WERI-Rb-1 (cell line): ENCODE results near the gene ABCG8.

Experiments used
- DNase-seq: peaks from one replicate; pipeline ENCODE4 v3.0.0-alpha.2; 2020
- H3K27ac ChIP-seq: fragments of 250-450 bp; sonication (Bioruptor Pico); 2 replicates; pipeline ENCODE4 v1.5.1; 2020; ENCODE audit warnings: mild to moderate bottlenecking, moderate library complexity
- H3K27me3 ChIP-seq: fragments of 250-450 bp; sonication (Bioruptor Pico); 2 replicates; pipeline ENCODE4 v1.5.1; 2021; ENCODE audit warnings: mild to moderate bottlenecking, low read depth, moderate library complexity; ENCODE audit not compliant: insufficient read depth, severe bottlenecking
- H3K36me3 ChIP-seq: fragments of 250-450 bp; sonication (Bioruptor Pico); 2 replicates; pipeline ENCODE4 v1.5.1; 2020; ENCODE audit warnings: mild to moderate bottlenecking, moderate library complexity
- H3K4me3 ChIP-seq: 2 replicates; pipeline ENCODE4 v1.5.1; 2011; ENCODE audit warnings: low read depth, mild to moderate bottlenecking, control low read depth, low read length
- H3K9me3 ChIP-seq: fragments of 250-450 bp; sonication (Bioruptor Pico); 2 replicates; pipeline ENCODE4 v1.5.1; 2021; ENCODE audit warnings: mild to moderate bottlenecking, moderate library complexity; ENCODE audit not compliant: severe bottlenecking
- CTCF ChIP-seq: IDR thresholded peaks from 2 replicates; pipeline ENCODE4 v1.5.1; 2011; ENCODE audit warnings: low read depth, mild to moderate bottlenecking, control low read depth, inconsistent platforms, low read length

ABCG8 gene

DNA sequence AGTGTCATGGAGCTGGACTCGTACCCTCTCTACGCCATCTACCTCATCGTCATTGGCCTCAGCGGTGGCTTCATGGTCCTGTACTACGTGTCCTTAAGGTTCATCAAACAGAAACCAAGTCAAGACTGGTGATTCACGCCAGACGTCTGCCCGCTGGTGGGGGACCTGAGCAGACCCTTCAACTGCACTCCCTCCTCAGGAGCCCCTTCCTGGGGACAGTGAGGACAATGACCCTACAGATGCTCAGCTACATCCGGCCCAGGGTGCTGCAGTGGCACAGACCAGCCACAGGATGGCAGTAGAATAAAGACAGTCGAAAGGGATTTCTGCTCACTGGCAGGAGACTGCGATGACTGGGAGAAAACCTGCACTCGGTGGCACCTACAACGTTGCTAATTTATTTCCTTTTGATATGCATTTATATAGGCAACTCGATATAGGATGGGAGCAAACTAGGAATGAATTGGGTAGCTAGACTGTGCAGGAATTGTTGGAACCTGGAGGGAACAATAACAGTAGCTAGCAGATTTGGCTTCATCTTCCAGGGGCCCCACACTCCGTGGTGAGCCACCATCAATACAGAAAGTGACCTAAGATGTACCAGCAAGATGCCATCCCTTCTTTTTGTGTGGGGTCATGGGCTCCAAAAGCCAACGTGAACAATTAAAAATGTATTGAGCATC lies 39.2 kb downstream of the ABCG8 start:
- TF ChIP-seq CTCF, result peak; percentile 97
- Histone ChIP-seq H3K9me3 (no peaks in the 10 kb centered on the region), H3K4me3 (peak overlapping the region; percentile 10), H3K27me3 (no peaks in the 10 kb centered on the region), H3K36me3 (no peaks in the 10 kb centered on the region), H3K27ac (no peak overlapping the region)
- DNase-seq, result peak; percentile 87

DNA sequence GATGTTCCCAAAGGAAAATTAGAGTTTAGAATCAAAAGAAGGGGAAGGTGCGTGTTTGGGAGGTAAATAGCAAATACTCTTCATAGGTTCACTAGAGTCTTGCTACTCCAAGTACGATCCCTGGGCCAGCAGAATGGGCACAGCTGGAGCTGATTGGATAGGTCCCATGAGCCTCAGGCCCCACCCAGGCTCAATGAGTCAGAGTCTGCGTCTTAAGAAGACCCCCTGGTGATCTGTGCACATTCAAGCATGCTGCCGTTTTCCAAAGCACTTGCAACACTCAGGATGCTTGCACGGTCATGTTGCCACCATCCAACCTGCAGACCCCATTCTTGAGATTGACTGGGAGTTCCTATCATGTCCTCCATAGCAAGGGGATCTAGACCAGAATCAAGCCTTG lies 40.5 kb downstream of the ABCG8 start:
- Histone ChIP-seq H3K36me3 (no peaks in the 10 kb centered on the region), H3K4me3 (no peak overlapping the region), H3K27ac (no peak overlapping the region), H3K9me3 (no peaks in the 10 kb centered on the region), H3K27me3 (no peaks in the 10 kb centered on the region)
- no peak for TF ChIP-seq CTCF
- no peak for DNase-seq

DNA sequence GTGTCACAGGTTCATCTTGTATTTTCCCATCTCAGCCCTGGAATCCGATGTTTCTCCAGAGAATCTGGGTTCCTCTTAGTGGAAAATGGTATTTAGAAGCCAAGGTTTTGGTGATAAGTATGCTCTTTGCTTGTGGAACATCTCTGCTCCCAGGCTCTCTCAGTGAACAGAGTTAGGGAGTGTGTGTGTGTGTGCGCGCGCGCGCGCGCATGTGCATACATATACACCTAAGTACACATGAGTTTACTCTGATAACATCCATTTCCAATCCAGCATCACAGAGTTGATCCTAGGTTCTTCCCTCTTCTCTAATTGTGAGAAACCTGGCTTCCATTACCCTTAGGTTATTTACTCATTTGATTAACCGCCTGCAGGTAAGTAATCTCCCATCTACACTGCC lies 41.7 kb downstream of the ABCG8 start:
- H3K9me3 ChIP-seq, result no peaks in the 10 kb centered on the region
- H3K4me3 ChIP-seq, result no peak overlapping the region
- DNase-seq, result no peak

DNA sequence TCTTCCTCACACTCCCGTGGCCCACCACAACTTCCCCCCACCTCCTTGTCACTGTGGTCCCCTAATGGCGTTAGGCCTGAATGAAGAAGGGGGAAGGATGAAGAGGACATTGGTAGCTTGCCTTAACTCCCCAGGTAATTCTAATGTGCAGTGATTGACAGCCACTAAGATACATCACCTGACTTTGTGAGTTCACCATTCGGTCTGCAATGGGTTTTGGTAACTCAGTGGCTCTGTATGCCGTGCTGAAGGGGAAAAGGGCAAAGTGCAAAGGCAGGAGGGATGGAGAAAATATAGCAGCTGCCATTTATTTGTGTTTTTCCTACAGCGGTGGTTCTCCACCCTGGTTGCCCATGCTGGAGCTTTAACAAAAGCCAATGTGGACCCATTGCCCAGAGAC lies 42.2 kb downstream of the ABCG8 start:
- H3K9me3 ChIP-seq, result no peaks in the 10 kb centered on the region
- H3K27ac ChIP-seq, result no peak overlapping the region
- H3K4me3 ChIP-seq, result no peak overlapping the region
- no peaks in the 10 kb centered on the region for H3K36me3 ChIP-seq
- H3K27me3 ChIP-seq, result no peaks in the 10 kb centered on the region
- DNase-seq, result no peak
- no peak for TF ChIP-seq CTCF

More for the DNA sequence above, 41.7 kb downstream of the ABCG8 start:
- Histone ChIP-seq H3K36me3 (no peaks in the 10 kb centered on the region), H3K27me3 (no peaks in the 10 kb centered on the region), H3K27ac (no peak overlapping the region)
- TF ChIP-seq CTCF, result no peak

DNA sequence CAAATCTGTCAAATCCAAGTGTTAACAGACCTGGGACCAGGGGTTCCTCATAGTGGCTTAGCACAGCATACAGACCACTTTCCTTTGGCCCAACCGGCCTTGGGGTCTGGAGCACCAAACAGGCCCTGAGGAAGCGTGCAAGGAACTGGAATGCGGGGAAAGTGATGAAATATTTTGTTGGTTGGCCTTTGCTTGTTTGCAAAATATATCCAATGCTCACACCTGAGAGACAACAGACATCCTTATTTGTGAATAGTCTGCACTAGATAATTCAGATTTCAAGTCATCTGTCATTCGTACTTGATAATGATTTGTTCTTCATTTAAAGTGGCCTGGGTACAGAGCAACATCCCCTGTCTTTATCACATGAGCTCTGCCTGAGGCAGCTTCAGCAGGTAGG lies 43.5 kb downstream of the ABCG8 start:
- Histone ChIP-seq H3K4me3 (no peak overlapping the region), H3K36me3 (peaks cover 8% of the 10 kb centered on the region), H3K9me3 (no peaks in the 10 kb centered on the region), H3K27me3 (no peaks in the 10 kb centered on the region), H3K27ac (no peak overlapping the region)
- DNase-seq, result no peak
- TF ChIP-seq CTCF, result no peak

GRCh38 chr2:43884689-43885088 lies 45.9 kb downstream of the ABCG8 start:
- Histone ChIP-seq H3K4me3 (no peak overlapping the region), H3K27me3 (no peaks in the 10 kb centered on the region), H3K36me3 (peaks cover 30% of the 10 kb centered on the region), H3K27ac (no peak overlapping the region), H3K9me3 (no peaks in the 10 kb centered on the region)
- no peak for TF ChIP-seq CTCF
- no peak for DNase-seq
